HepG2 (cell line): ENCODE results near the gene IL17D. TPM values are rescaled to one million over a fixed set of nuclear protein-coding genes. Genes with fewer than 3 reads are reported as not detected.
A peak's percentile ranks its signal among the peaks of the same experiment; 100 is the strongest.

Experiments
- ATAC-seq: fragments of 200-7000 bp; cut with Tn5 transposase; 3 replicates; pipeline ENCODE4 v1.9.1; 2020; ENCODE audit warnings: mild to moderate bottlenecking, moderate library complexity
- BruUV-seq: library from RNA; stranded (reverse); fragments of 400-500 nt; replicated peaks from 2 replicates; lab custom pipeline; 2021; lab: Mats Ljungman, UMichigan
- CTCF ChIA-PET: fragments of 300-600 bp; formaldehyde crosslinking; extraction: SDS; loops from one replicate; lab custom pipeline; 2021; ENCODE audit warnings: low total read pairs, inconsistent platforms, low intra/inter-chr PET ratio; lab: Yijun Ruan, JAX
- POLR2A ChIA-PET: fragments of 350-600 bp; sonication (Branson Sonifier 250); formaldehyde crosslinking; loops from one replicate; lab custom pipeline; 2020; ENCODE audit warnings: antibody characterized with exemption, inconsistent platforms; lab: Yijun Ruan, JAX
- DNase-seq: peaks from one replicate; pipeline ENCODE4 v3.0.0-alpha.2; 2015; ENCODE audit warnings: low spot score
- FAIRE-seq: peaks from 3 replicates; lab custom pipeline; 2011; peaks lifted over from hg19 to GRCh38; lab: Jason Lieb, UNC
- H2AFZ ChIP-seq: one replicate; pipeline ENCODE4 v1.6.1; 2011; ENCODE audit warnings: low read length, inconsistent platforms
- H3K27ac ChIP-seq: fragments of 300-600 bp; 3 replicates; pipeline ENCODE4 v1.8.0; 2011; ENCODE audit warnings: mixed run types, mild to moderate bottlenecking, mixed read lengths, low read length, inconsistent platforms; ENCODE audit not compliant: insufficient read depth; ENCODE audit errors: extremely low read length
- H3K27me3 ChIP-seq, 2 experiments: fragments of 200-600 bp in 1 of 2; 2 replicates in 1 of 2; 3 replicates in 1 of 2; pipeline versions ENCODE4 v1.6.0 to v1.8.0; 2011; ENCODE audit warnings: low read length in 2 of 2, mild to moderate bottlenecking in 2 of 2, moderate library complexity in 2 of 2, inconsistent platforms in 1 of 2; ENCODE audit not compliant: insufficient read depth in 2 of 2, control insufficient read depth in 1 of 2
- H3K36me3 ChIP-seq, 2 experiments: fragments of 200-600 bp in 1 of 2; replicated peaks in 1 of 2; 2 replicates in 1 of 2; 3 replicates in 1 of 2; pipeline versions ENCODE4 v1.5.1 to v1.8.0; 2011; ENCODE audit warnings: low read length in 2 of 2, inconsistent platforms in 1 of 2; ENCODE audit not compliant: insufficient read depth in 2 of 2, control insufficient read depth in 1 of 2
- H3K4me1 ChIP-seq: 2 replicates; pipeline ENCODE4 v1.5.1; 2012; ENCODE audit warnings: low read length, inconsistent platforms; ENCODE audit not compliant: insufficient read depth
- H3K4me2 ChIP-seq: 2 replicates; pipeline ENCODE4 v1.6.0; 2011; ENCODE audit warnings: low read depth, low read length, inconsistent platforms
- H3K4me3 ChIP-seq, 3 experiments: fragments of 200-600 bp in 1 of 3; sonication (generic), shearing (Covaris generic) in 1 of 3; replicated peaks in 1 of 3; 2 replicates each; pipeline ENCODE4 v1.5.1; 2011 to 2016; ENCODE audit warnings: low read length in 3 of 3, inconsistent platforms in 2 of 3, low read depth in 2 of 3, mild to moderate bottlenecking in 2 of 3, control low read depth in 1 of 3, mixed read lengths in 1 of 3; ENCODE audit not compliant: insufficient read depth in 1 of 3
- H3K79me2 ChIP-seq: one replicate; pipeline ENCODE4 v1.6.1; 2011; ENCODE audit warnings: low read length, inconsistent platforms; ENCODE audit not compliant: insufficient read depth
- H3K9ac ChIP-seq: 2 replicates; pipeline ENCODE4 v1.6.0; 2011; ENCODE audit warnings: mild to moderate bottlenecking, low read depth, low read length, inconsistent platforms; ENCODE audit not compliant: insufficient read depth
- H3K9me3 ChIP-seq: 2 replicates; pipeline ENCODE4 v1.5.1; 2012; ENCODE audit warnings: mild to moderate bottlenecking, low read length
- H4K20me1 ChIP-seq: 2 replicates; pipeline ENCODE4 v1.6.0; 2011; ENCODE audit warnings: inconsistent platforms, mild to moderate bottlenecking, low read length, moderate library complexity; ENCODE audit not compliant: insufficient read depth
- CEBPB ChIP-seq: IDR thresholded peaks from 2 replicates; pipeline ENCODE4 v1.6.1; 2011; ENCODE audit warnings: low read depth, low read length, improper control_type of control experiment, borderline replicate concordance
- FIP1L1 ChIP-seq: fragments of 200-400 bp; formaldehyde crosslinking; IDR thresholded peaks from 2 replicates; pipeline ENCODE4 v1.6.1; 2018; ENCODE audit warnings: low read depth, mild to moderate bottlenecking, low read length, moderate library complexity, borderline replicate concordance; ENCODE audit not compliant: insufficient read depth
- HNRNPK ChIP-seq: fragments of 200-400 bp; formaldehyde crosslinking; IDR thresholded peaks from 2 replicates; pipeline ENCODE4 v1.6.1; 2018; ENCODE audit warnings: low read length, low read depth, moderate library complexity, mild to moderate bottlenecking; ENCODE audit not compliant: poor library complexity, severe bottlenecking
- NFIC ChIP-seq: IDR thresholded peaks from 2 replicates; pipeline ENCODE4 v1.6.1; 2012; ENCODE audit warnings: mild to moderate bottlenecking, low read length, inconsistent platforms
- ZNF44 ChIP-seq: sonication (generic); formaldehyde crosslinking; IDR thresholded peaks from 2 replicates; pipeline ENCODE4 v1.5.1; 2020; ENCODE audit warnings: mild to moderate bottlenecking, missing genetic modification reagents
- whole genome bisulfite sequencing: methylation state at CpG from one replicate; pipeline ENCODE4 v1.1.6; 2017; ENCODE audit warnings: low lambda C conversion rate; 5-methylcytosine and 5-hydroxymethylcytosine counted together
- in situ Hi-C: cut with HindIII; loops from 2 replicates; pipeline ENCODE4 v1.10.0; 2017; ENCODE audit warnings: low pct_unique_long_range_greater_than_20kb; ENCODE audit not compliant: extremely low pct_ligation_motif_present
- intact Hi-C: fragments of 100-400 bp; cut with micrococcal nuclease; formaldehyde crosslinking; loops from one replicate; pipeline ENCODE4 v1.10.0; 2022; ENCODE audit not compliant: unreplicated experiment
- polyA plus RNA-seq, 8 experiments: library from polyadenylated mRNA; depleted of rRNA in 3 of 8; stranded (reverse) in 7 of 8; unstranded in 1 of 8; fragments of >200 nt; fragmentation: Illumina TruSeq in 4 of 8; extraction: Trizol in 4 of 8; gene quantifications; 2 replicates each; pipeline versions ENCODE4 v1.2.1 to v1.2.3, GENCODE V29; 2011 to 2016; ENCODE audit warnings: low read depth in 4 of 8, missing spikeins in 1 of 8, mixed read lengths in 1 of 8; ENCODE audit not compliant: insufficient read depth in 1 of 8
- total RNA-seq, 5 experiments: library from RNA; depleted of rRNA; stranded (reverse); fragments of >200 nt; fragmentation: Illumina TruSeq; extraction: Trizol; gene quantifications; 2 replicates each; pipeline ENCODE4 v1.2.3, GENCODE V29; 2016; ENCODE audit warnings: low read depth in 1 of 5
- TF ChIP-seq, protein P1 (sequence below): sonication (generic); formaldehyde crosslinking; IDR thresholded peaks from 2 replicates; pipeline ENCODE4 v1.5.0; 2020; ENCODE audit warnings: missing genetic modification reagents
- TF ChIP-seq, protein P2 (sequence below): sonication (generic); formaldehyde crosslinking; IDR thresholded peaks from 2 replicates; pipeline ENCODE4 v1.4.0; 2020; ENCODE audit warnings: mild to moderate bottlenecking, missing genetic modification reagents
- TF ChIP-seq, protein P3 (sequence below): sonication (generic); formaldehyde crosslinking; conservative IDR thresholded peaks from 2 replicates; pipeline ENCODE4 v1.4.0; 2020; ENCODE audit warnings: missing genetic modification reagents

Gene IL17D
- total and polyA plus RNA-seq, 2 of the 13 experiments (the other 11 are each of a cell fraction or from before 2014, with no cell fraction given), result 1.1 to 2.2 TPM

DNA sequence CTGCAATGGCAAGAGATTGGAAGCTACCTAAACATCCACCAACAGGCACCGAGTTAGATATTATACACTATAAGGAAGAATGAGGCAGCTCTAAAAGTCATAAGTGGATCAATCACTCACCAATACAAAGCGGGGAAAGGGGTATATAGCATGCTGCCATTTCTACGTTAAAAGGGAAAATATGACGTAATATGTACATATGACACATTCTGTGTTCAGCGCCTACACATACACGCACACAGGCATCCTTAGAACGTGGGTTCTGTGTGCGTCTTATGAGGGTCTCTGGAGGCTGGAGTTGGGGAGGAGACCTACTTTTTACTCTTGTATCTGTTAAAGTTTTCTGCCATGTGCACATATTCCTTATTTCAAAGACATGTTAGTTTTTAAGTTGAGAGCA lies 5.9 kb downstream of the IL17D start:
- ChIA-PET POLR2A (no interaction called here), CTCF (no interaction called here)
- no peak overlapping the region for H3K9ac ChIP-seq
- H3K4me3 ChIP-seq, result no peak overlapping the region
- TF ChIP-seq, protein P1, sequence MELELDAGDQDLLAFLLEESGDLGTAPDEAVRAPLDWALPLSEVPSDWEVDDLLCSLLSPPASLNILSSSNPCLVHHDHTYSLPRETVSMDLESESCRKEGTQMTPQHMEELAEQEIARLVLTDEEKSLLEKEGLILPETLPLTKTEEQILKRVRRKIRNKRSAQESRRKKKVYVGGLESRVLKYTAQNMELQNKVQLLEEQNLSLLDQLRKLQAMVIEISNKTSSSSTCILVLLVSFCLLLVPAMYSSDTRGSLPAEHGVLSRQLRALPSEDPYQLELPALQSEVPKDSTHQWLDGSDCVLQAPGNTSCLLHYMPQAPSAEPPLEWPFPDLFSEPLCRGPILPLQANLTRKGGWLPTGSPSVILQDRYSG (CRISPR knock-in tag), result no peak
- 0 out of 2 replicates have a peak, but pooled peaks have one; percentile 35 for TF ChIP-seq CEBPB
- TF ChIP-seq ZNF44, result no peak
- no peak for TF ChIP-seq HNRNPK
- no peak for TF ChIP-seq FIP1L1
- no peak for TF ChIP-seq NFIC
- TF ChIP-seq, protein P2, sequence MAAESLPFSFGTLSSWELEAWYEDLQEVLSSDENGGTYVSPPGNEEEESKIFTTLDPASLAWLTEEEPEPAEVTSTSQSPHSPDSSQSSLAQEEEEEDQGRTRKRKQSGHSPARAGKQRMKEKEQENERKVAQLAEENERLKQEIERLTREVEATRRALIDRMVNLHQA (CRISPR knock-in tag), result no peak
- TF ChIP-seq, protein P3, sequence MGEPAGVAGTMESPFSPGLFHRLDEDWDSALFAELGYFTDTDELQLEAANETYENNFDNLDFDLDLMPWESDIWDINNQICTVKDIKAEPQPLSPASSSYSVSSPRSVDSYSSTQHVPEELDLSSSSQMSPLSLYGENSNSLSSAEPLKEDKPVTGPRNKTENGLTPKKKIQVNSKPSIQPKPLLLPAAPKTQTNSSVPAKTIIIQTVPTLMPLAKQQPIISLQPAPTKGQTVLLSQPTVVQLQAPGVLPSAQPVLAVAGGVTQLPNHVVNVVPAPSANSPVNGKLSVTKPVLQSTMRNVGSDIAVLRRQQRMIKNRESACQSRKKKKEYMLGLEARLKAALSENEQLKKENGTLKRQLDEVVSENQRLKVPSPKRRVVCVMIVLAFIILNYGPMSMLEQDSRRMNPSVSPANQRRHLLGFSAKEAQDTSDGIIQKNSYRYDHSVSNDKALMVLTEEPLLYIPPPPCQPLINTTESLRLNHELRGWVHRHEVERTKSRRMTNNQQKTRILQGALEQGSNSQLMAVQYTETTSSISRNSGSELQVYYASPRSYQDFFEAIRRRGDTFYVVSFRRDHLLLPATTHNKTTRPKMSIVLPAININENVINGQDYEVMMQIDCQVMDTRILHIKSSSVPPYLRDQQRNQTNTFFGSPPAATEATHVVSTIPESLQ (CRISPR knock-in tag), result no peak
- DNase-seq, result no peak
- WGBS, result 88% methylated on average over 8 of the region's 8 CpGs
- no peaks in the 10 kb centered on the region for H3K9me3 ChIP-seq
- FAIRE-seq, result no peak
- H3K36me3 ChIP-seq, result no peaks in the 10 kb centered on the region
- no peak for ATAC-seq
- in situ Hi-C loops, result loop anchor here (5.0 to 10.0 kb wide), 2 partner anchors 215 to 217 kb away; no protein-coding TSS in a partner anchor
- no TSS peak for BruUV-seq
- intact Hi-C loops, result no loop called here
- no peaks in the 10 kb centered on the region for H3K79me2 ChIP-seq
- H3K4me2 ChIP-seq, result no peak overlapping the region
- H4K20me1 ChIP-seq, result no peaks in the 10 kb centered on the region
- H3K27me3 ChIP-seq, result no peaks in the 10 kb centered on the region
- H2AFZ ChIP-seq, result no peak overlapping the region
- H3K4me1 ChIP-seq, result peaks cover 37% of the 10 kb centered on the region
- no peak overlapping the region for H3K27ac ChIP-seq
